Neutrophil (primary cell): Measurements from ENCODE around the gene MGRN1.

Source experiments
- H3K27ac ChIP-seq: fragments of 200-600 bp; sonication (generic); 2 replicates; pipeline ENCODE4 v1.5.1; 2016; ENCODE audit warnings: mild to moderate bottlenecking, moderate library complexity
- H3K27me3 ChIP-seq: fragments of 200-600 bp; sonication (generic); 2 replicates; pipeline ENCODE4 v1.6.0; 2016; ENCODE audit warnings: mild to moderate bottlenecking
- H3K36me3 ChIP-seq: fragments of 200-600 bp; sonication (generic); 2 replicates; pipeline ENCODE4 v1.5.1; 2017
- H3K4me1 ChIP-seq, 2 experiments: fragments of 200-600 bp in 1 of 2; sonication (generic) in 1 of 2; 1 replicate in 1 of 2; 2 replicates in 1 of 2; pipeline versions ENCODE4 v1.5.1 to v1.6.1; 2013 to 2016; ENCODE audit warnings: low read depth in 1 of 2, low read length in 1 of 2, mild to moderate bottlenecking in 1 of 2, moderate library complexity in 1 of 2; ENCODE audit not compliant: control insufficient read depth in 1 of 2, insufficient read depth in 1 of 2
- H3K4me3 ChIP-seq, 2 experiments: fragments of 200-600 bp in 1 of 2; sonication (generic) in 1 of 2; 1 replicate in 1 of 2; 2 replicates in 1 of 2; pipeline ENCODE4 v1.5.1; 2013 to 2016; ENCODE audit warnings: low read depth in 1 of 2, low read length in 1 of 2, mild to moderate bottlenecking in 1 of 2, moderate library complexity in 1 of 2
- H3K9me3 ChIP-seq: fragments of 200-600 bp; sonication (generic); 2 replicates; pipeline ENCODE4 v1.5.1; 2016
- TF ChIP-seq, protein P1 (sequence below): fragments of 200-600 bp; sonication (generic); IDR thresholded peaks from 2 replicates; pipeline ENCODE4 v1.5.1; 2016; ENCODE audit warnings: antibody characterized with exemption

MGRN1 gene

DNA sequence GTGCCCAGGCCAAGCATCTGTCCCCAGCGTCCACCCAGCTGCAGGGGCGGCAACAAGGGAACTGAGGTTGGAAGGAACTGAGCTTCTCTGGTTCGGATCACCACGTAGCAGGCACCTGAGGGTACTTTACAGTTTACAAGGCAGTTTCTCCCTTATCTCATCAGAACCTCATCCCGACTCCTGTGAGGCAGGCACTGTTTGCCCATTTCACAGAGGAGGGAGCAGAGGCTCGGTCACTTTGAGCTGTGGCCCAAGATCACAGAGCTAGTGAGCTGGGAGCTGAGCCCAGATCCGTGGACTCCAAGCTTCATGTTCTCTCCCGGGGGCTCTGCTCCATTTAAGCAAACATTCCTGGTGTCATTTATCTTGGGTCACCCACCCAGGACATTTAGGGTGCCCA is 25.1 kb upstream of the MGRN1 start:
- no peaks in the 10 kb centered on the region for H3K4me1 ChIP-seq
- H3K36me3 ChIP-seq, result no peaks in the 10 kb centered on the region
- H3K27me3 ChIP-seq, result peaks cover 14% of the 10 kb centered on the region
- H3K27ac ChIP-seq, result no peak overlapping the region
- no peak overlapping the region for H3K4me3 ChIP-seq
- TF ChIP-seq, protein P1, sequence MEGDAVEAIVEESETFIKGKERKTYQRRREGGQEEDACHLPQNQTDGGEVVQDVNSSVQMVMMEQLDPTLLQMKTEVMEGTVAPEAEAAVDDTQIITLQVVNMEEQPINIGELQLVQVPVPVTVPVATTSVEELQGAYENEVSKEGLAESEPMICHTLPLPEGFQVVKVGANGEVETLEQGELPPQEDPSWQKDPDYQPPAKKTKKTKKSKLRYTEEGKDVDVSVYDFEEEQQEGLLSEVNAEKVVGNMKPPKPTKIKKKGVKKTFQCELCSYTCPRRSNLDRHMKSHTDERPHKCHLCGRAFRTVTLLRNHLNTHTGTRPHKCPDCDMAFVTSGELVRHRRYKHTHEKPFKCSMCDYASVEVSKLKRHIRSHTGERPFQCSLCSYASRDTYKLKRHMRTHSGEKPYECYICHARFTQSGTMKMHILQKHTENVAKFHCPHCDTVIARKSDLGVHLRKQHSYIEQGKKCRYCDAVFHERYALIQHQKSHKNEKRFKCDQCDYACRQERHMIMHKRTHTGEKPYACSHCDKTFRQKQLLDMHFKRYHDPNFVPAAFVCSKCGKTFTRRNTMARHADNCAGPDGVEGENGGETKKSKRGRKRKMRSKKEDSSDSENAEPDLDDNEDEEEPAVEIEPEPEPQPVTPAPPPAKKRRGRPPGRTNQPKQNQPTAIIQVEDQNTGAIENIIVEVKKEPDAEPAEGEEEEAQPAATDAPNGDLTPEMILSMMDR, result no peak
- no peaks in the 10 kb centered on the region for H3K9me3 ChIP-seq

DNA sequence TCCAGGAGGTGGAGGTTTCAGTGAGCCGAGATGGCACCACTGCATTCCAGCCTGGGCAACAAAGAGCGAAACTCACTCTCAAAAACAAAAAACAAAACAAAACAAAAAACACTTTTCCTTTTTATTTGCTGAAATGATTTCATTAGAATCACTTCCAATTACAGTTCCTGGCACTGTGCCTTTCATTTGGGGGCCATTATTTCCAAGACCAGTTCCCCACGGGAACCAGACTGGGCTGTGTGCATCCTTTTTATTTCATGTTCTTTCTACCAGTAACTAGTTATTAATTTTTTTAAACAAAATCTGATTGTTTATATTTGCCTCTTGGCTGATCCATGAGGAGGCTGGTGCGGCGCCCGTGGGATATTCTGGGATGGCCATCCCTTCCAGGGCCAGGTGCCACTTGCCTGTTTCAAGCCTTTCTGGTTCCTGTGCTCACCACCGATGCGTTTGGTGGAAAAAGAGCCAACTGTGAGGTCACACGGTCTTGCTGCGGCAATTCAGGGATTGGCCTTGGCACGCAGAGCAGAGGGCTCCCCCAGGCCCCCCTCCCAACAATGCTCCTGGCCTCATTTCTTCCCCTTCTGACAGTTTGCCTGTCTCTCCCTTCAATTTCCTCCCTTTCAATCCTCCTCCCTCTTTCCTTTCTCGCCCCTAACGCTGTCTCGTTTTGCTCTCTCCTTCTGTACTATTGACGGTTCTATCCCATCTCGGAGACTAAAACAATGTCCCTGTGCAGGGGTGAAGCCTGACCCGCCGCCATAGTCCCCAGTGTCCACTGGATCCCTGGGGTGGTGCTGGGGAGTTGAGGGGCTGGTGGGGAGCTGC is 23.4 kb upstream of the MGRN1 start:
- Histone ChIP-seq H3K36me3 (no peaks in the 10 kb centered on the region), H3K9me3 (no peaks in the 10 kb centered on the region), H3K4me3 (no peak overlapping the region), H3K27ac (no peak overlapping the region), H3K27me3 (peaks cover 14% of the 10 kb centered on the region), H3K4me1 (no peaks in the 10 kb centered on the region)
- TF ChIP-seq, protein P1, result no peak

DNA sequence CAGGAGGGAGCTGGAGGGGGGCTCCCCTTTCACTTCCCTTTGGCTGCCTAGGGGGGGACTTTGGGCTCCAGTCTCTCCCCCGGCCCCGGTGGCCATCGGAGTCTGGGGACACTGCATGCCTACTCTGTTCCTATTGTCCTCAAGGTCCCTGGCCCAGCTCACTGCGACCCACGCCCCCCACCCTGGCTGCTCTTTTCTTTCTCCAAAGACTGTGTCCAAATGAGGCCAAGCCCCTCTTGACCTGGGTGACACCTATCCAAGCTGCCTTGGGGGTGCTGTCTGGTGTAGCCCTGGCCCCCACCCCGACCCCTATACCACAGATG is 22.8 kb upstream of the MGRN1 start:
- H3K9me3 ChIP-seq, result no peaks in the 10 kb centered on the region
- H3K27ac ChIP-seq, result no peak overlapping the region
- H3K4me3 ChIP-seq, result no peak overlapping the region
- TF ChIP-seq, protein P1, result no peak
- H3K4me1 ChIP-seq, result no peaks in the 10 kb centered on the region
- peaks cover 12% of the 10 kb centered on the region for H3K27me3 ChIP-seq
- peaks cover 5% of the 10 kb centered on the region for H3K36me3 ChIP-seq

DNA sequence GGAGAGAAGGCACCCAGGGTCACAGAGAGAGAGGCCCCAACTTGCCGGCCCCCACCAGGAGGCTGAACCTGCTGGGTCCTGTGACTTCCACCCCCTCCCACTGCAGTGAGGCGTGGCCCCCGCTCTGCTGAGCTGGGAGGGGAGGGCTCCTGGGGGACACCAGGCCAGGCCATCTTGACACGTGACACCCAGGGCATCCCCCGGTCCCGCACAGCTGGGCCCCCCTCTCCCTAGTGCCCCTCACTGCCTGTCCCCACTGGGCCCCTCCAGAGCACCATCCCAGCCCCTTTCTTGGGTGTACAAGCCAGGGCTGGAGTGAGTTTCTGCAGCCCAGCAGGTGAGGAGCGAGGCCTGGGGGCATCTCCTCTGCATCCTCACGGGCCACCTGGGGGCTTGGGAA is 22.3 kb upstream of the MGRN1 start:
- Histone ChIP-seq H3K9me3 (no peaks in the 10 kb centered on the region), H3K4me3 (no peak overlapping the region), H3K36me3 (peaks cover 10% of the 10 kb centered on the region), H3K27me3 (peaks cover 9% of the 10 kb centered on the region), H3K4me1 (no peaks in the 10 kb centered on the region), H3K27ac (no peak overlapping the region)
- TF ChIP-seq, protein P1, result no peak

DNA sequence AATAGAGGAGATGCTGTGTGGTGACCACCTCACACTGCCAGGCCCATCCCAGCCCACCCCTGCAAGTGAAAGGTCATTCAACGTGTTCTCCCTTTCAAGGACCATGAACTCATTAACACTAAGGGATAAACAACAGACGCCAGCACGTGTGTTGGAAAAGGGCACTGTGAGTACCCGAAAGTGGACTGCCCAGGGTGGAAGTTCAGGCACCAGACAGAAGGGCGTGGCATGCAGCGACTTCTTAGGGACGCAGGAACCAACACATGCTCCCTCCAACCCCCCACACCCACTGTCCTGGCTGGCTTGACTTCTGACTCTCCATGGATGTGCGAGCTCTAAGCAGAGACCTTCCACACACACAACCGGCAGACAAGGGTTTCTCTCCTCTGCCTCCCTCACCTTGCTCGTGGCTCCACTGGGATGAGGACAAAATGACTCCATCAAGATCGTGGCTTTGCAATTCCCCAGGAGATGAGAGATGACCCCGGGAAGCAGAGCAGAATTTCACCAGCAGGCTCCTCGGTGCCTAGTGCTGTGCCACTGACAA is 20.9 kb upstream of the MGRN1 start:
- peaks cover 23% of the 10 kb centered on the region for H3K36me3 ChIP-seq
- H3K9me3 ChIP-seq, result no peaks in the 10 kb centered on the region
- H3K4me1 ChIP-seq, result no peaks in the 10 kb centered on the region
- TF ChIP-seq, protein P1, result no peak
- H3K27me3 ChIP-seq, result peaks cover 9% of the 10 kb centered on the region
- H3K27ac ChIP-seq, result no peak overlapping the region
- H3K4me3 ChIP-seq, result no peak overlapping the region
